Measurements from ENCODE around the gene RFX7.
A peak's percentile ranks its signal among the peaks of the same experiment; 100 is the strongest.

RFX7 gene

GRCh38 chr15:56211960-56212550, 31.6 kb downstream of the RFX7 start:
- Histone ChIP-seq H3K4me1 (ENCODE audit: control insufficient read depth, low read length) (peaks cover 36% of the 10 kb centered on the region), H3K36me3 (ENCODE audit: control insufficient read depth, low read length) (peaks cover 29% of the 10 kb centered on the region), H4K20me1 (ENCODE audit: control insufficient read depth, insufficient read depth, low read depth, low read length) (peaks cover 14% of the 10 kb centered on the region; the same call in 1 of the 2 replicates), H3K27ac (ENCODE audit: low read depth, low read length) (no peak overlapping the region), H3K9me3 (ENCODE audit: control insufficient read depth, insufficient read depth, low read length) (no peaks in the 10 kb centered on the region), H3K27me3 (ENCODE audit: control insufficient read depth, low read length) (no peaks in the 10 kb centered on the region), H3K4me2 (ENCODE audit: low read length) (no peak overlapping the region), H3K79me2 (ENCODE audit: control insufficient read depth, low read length) (peaks cover 93% of the 10 kb centered on the region), H3K9me2 (replicated peaks; ENCODE audit: control insufficient read depth, low read length) (no peaks in the 10 kb centered on the region), H3K4me3 (ENCODE audit: low read length) (no peak overlapping the region), H3F3A (ENCODE audit: control insufficient read depth, insufficient read depth) (peaks cover 9% of the 10 kb centered on the region; the same call in 1 of the 2 replicates)
- TF ChIP-seq, protein P1, sequence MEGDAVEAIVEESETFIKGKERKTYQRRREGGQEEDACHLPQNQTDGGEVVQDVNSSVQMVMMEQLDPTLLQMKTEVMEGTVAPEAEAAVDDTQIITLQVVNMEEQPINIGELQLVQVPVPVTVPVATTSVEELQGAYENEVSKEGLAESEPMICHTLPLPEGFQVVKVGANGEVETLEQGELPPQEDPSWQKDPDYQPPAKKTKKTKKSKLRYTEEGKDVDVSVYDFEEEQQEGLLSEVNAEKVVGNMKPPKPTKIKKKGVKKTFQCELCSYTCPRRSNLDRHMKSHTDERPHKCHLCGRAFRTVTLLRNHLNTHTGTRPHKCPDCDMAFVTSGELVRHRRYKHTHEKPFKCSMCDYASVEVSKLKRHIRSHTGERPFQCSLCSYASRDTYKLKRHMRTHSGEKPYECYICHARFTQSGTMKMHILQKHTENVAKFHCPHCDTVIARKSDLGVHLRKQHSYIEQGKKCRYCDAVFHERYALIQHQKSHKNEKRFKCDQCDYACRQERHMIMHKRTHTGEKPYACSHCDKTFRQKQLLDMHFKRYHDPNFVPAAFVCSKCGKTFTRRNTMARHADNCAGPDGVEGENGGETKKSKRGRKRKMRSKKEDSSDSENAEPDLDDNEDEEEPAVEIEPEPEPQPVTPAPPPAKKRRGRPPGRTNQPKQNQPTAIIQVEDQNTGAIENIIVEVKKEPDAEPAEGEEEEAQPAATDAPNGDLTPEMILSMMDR (IDR thresholded peaks at IDR 0.05; ENCODE audit: low read depth, low read length, poor library complexity, severe bottlenecking), result no peak
- no peak for TF ChIP-seq EZH2phosphoT487 (IDR thresholded peaks at IDR 0.05; ENCODE audit: borderline replicate concordance, low read length)

GRCh38 chr15:56211064-56211463, 32.6 kb downstream of the RFX7 start:
- peaks cover 93% of the 10 kb centered on the region for H3K79me2 ChIP-seq (ENCODE audit: control insufficient read depth, low read length)
- peaks cover 46% of the 10 kb centered on the region for H3K4me1 ChIP-seq (ENCODE audit: control insufficient read depth, low read length)
- H3K27ac ChIP-seq (ENCODE audit: low read depth, low read length), result no peak overlapping the region
- no peak overlapping the region for H3K4me3 ChIP-seq (ENCODE audit: low read length)
- no peak overlapping the region for H3K4me2 ChIP-seq (ENCODE audit: low read length)
- peaks cover 14% of the 10 kb centered on the region; the same call in 1 of the 2 replicates for H4K20me1 ChIP-seq (ENCODE audit: control insufficient read depth, insufficient read depth, low read depth, low read length)
- H3K9me3 ChIP-seq (ENCODE audit: control insufficient read depth, insufficient read depth, low read length), result no peaks in the 10 kb centered on the region
- TF ChIP-seq, protein P1 (IDR thresholded peaks at IDR 0.05; ENCODE audit: low read depth, low read length, poor library complexity, severe bottlenecking), result no peak
- no peak for TF ChIP-seq EZH2phosphoT487 (IDR thresholded peaks at IDR 0.05; ENCODE audit: borderline replicate concordance, low read length)
- H3F3A ChIP-seq (ENCODE audit: control insufficient read depth, insufficient read depth), result peaks cover 9% of the 10 kb centered on the region; the same call in 1 of the 2 replicates
- no peaks in the 10 kb centered on the region for H3K9me2 ChIP-seq (replicated peaks; ENCODE audit: control insufficient read depth, low read length)
- no peaks in the 10 kb centered on the region for H3K27me3 ChIP-seq (ENCODE audit: control insufficient read depth, low read length)
- H3K36me3 ChIP-seq (ENCODE audit: control insufficient read depth, low read length), result peaks cover 28% of the 10 kb centered on the region

DNA sequence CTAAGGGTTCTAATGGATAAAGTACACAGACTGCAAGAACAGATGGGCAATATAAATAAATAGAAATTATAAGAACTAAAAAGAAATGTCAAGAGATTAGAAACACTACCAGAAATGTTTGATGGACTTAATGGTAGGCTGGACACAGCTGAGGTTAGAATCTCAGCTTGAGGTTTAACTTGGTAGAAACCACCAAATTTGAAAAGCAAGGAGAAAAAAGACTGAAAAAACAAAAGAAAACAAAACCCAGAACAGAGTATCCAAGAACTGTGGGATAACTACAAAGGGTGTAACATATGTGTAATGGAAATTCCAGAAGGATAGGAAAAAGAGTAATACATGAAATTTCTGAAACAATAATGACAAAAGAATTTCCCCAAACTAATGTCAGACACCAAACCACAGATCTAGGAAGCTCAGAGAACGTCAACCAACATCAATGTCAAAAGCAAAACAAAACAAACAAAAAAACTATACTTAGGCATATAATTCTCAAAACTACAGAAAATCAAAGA, 35.0 kb downstream of the RFX7 start:
- Histone ChIP-seq H3K79me2 (ENCODE audit: control insufficient read depth, low read length) (peaks cover 99% of the 10 kb centered on the region), H3K9me2 (replicated peaks; ENCODE audit: control insufficient read depth, low read length) (no peaks in the 10 kb centered on the region), H3K4me1 (ENCODE audit: control insufficient read depth, low read length) (peaks cover 65% of the 10 kb centered on the region), H3K4me2 (ENCODE audit: low read length) (peak overlapping the region; percentile 53), H3K27me3 (ENCODE audit: control insufficient read depth, low read length) (no peaks in the 10 kb centered on the region), H3F3A (ENCODE audit: control insufficient read depth, insufficient read depth) (peaks cover 16% of the 10 kb centered on the region), H3K27ac (ENCODE audit: low read depth, low read length) (peak overlapping the region; percentile 14; the same call in 1 of the 2 replicates), H4K20me1 (ENCODE audit: control insufficient read depth, insufficient read depth, low read depth, low read length) (peaks cover 14% of the 10 kb centered on the region; the same call in 1 of the 2 replicates), H3K36me3 (ENCODE audit: control insufficient read depth, low read length) (peaks cover 35% of the 10 kb centered on the region), H3K4me3 (ENCODE audit: low read length) (peak overlapping the region; percentile 13; the same call in 1 of the 2 replicates), H3K9me3 (ENCODE audit: control insufficient read depth, insufficient read depth, low read length) (no peaks in the 10 kb centered on the region)
- no peak for TF ChIP-seq EZH2phosphoT487 (IDR thresholded peaks at IDR 0.05; ENCODE audit: borderline replicate concordance, low read length)
- TF ChIP-seq, protein P1 (IDR thresholded peaks at IDR 0.05; ENCODE audit: low read depth, low read length, poor library complexity, severe bottlenecking), result no peak

Data from DOHH2 (cell line).